ENCODE results near the gene ACTBL2.
"Not testable (repeated sequence)": the region's sequence is repeated elsewhere in the genome, so short reads cannot be mapped to it uniquely, and the experiment has no call there.

ACTBL2 gene

GRCh38 chr5:57482671-57483106, at the start of gene ACTBL2:
Gene ACTBL2, minus strand, starts transcription at chr5:57482811. Its CDS starts 104 bp downstream, at chr5:57482707.
- no peak for DNase-seq (ENCODE audit: low read depth)

- DNase-seq (ENCODE audit: low read depth): no peak
Measured at GRCh38 chr5:57531333-57531732, 48.7 kb upstream of the ACTBL2 start.

GRCh38 chr5:57529864-57530263, 47.3 kb upstream of the ACTBL2 start:
- no peak for DNase-seq (ENCODE audit: low read depth)

DNA sequence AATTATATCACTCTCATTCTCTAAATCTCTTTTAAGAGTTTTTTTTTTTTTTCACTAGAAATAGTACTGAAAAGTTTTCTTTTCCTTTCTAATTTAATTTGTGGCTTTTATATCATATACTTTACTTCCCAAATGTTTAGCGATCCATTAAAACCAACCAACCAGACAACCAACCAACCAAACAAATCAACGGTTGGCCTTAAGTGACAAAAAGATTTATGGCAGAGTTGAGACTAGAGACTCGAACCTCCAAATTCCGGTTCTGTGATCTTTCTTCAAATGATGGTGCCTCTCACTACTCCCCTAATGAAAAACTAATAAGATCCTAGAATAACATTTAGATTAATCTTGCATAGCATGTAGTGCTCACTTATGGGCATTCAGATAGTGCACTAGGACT, 45.3 kb upstream of the ACTBL2 start:
- no peak for DNase-seq (ENCODE audit: low read depth)

GRCh38 chr5:57524348-57525060, 41.9 kb upstream of the ACTBL2 start:
- no peak for DNase-seq (ENCODE audit: low read depth)

GRCh38 chr5:57522477-57522876, 39.9 kb upstream of the ACTBL2 start:
- not testable (repeated sequence) for DNase-seq (ENCODE audit: low read depth)

- not testable (repeated sequence) for DNase-seq (ENCODE audit: low read depth)
Measured at GRCh38 chr5:57518415-57518814, 35.8 kb upstream of the ACTBL2 start.

- DNase-seq (ENCODE audit: low read depth): no peak
Measured at GRCh38 chr5:57517250-57517649, 34.6 kb upstream of the ACTBL2 start.

DNA sequence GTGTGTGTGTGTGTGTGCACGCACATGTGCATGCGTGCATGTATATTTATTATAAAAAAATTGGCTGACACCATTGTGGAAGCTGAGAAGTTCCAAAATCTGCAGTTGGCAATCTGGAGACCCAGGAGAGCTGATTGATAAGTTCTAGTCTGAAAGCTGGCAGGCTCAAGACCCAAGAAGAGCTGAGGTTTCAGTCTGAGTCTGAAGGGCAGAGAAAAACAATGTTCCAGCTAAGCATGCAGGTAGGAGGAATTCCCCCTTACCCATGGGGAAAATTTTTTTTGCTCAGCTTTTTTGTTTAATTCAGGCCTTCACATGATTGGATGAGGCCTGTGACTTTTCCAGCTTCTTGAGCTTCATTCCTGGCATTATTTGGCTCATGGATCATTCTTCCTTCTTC, 31.2 kb upstream of the ACTBL2 start:
- DNase-seq (ENCODE audit: low read depth): no peak

- DNase-seq (ENCODE audit: low read depth): no peak
Measured at GRCh38 chr5:57511321-57511720, 28.7 kb upstream of the ACTBL2 start.

DNA sequence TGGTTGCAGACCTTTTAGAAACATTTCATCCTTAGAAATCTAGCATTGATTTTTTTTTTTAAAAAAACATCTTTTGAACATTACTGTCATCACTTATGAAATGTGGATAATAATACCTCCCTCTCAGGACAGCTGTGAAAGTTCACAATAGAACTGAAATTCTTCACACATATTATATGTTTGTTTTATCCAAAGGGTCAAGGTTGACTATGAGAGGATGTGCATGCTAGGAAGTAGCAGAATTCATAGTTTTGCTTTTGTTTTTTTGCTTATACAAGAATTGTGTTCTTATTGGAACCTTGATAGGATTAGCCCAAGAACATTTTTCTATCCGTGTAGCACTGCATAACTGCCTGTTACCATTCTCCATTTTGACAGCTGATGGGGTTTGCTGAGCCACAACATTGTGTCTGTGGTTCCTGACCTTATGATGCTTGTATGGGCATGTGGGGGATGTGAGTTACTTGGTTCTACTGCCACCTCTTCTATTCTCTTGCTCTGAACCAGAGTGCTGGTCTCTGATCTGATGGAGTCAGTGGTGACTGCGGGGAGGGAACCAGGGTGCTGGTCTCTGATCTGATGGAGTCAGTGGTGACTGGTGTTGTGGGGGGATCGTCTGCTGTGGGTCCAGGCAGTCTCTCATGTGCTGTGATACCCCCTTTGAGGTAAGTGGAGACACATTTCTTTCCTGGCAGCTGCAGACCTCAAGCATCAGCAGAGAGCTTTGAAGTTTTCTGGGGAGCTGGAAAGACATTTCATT, 27.1 kb upstream of the ACTBL2 start:
- no peak for DNase-seq (ENCODE audit: low read depth)

DNA sequence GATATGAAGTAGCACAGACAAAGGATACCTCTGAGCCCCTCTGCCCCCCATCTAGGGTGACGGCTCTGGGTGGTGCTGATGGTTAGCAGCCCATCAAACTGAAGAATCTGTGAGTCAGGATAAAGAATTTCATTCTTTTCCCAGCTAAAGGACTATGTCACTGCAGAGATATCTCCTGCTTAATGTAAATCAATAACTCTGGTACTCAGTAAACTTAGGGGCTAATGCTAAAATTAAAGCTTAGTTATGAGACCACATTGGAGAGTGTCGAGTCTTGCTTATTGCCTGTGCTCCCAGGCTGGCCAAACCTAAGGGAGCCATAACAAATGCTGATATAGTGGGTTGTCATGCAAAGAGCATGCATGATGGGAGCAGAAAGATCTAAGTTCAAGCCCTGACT, 25.6 kb upstream of the ACTBL2 start:
- no peak for DNase-seq (ENCODE audit: low read depth)

- DNase-seq (ENCODE audit: low read depth): no peak
Measured at GRCh38 chr5:57505272-57506200, 22.9 kb upstream of the ACTBL2 start.

GRCh38 chr5:57504357-57504756, 21.7 kb upstream of the ACTBL2 start:
- DNase-seq (ENCODE audit: low read depth): no peak

DNA sequence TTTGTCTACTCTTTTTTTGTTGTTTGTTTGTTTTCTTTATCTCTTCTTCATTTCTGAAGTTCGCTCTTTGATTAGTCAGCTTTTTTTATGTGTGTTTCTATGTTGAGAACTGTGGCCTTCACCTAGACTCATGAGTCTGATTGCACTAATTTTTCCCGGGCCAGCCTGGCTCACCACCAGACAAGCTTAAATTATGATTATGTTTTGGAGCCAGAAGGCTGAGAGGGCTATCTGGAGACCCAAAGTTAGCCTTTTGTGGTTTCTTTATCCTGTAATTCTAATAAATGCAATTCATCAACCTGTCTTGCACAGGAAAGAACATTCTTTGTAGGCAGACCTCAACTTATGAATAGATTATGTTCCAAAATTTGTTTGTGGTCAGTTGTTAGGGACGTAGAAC, 20.8 kb upstream of the ACTBL2 start:
- no peak for DNase-seq (ENCODE audit: low read depth)

GRCh38 chr5:57501414-57502201, 19.0 kb upstream of the ACTBL2 start:
- no peak for DNase-seq (ENCODE audit: low read depth)

DNA sequence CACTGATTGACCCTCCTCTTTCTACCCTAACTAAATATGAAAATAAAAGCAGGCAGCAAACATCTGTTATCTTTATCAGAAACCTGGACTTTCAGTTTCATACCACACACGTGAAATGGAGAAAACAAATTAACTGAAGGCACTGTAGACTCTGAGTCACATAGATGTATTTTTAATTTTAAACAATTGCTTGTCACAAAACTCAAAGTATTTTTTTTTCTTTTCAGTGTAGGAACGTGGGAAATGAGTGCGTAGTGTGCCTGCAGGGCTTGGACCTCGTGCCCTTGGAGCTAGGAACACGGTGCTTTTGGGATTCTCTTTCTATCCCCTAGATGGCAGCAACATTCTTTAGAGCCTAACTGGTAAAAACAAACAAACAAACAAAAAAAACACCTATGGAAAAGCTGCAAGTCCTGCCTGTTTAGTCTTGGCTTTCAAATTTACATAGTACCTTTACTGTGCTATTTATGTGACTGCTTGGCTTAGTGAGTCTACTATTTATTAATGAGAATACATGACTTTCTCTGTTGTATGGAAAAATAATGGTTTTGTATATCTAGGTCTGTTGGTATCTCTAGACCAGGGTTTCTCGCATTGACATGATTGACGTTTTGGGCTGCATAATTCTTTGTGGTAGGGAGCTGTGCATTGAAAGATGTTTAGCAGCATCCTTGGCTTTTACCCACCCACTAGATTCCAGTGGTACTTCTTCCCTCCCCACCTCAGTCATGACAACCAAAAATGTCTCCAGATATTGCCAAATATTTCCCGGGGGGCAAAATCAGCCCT, 16.8 kb upstream of the ACTBL2 start:
- no peak for DNase-seq (ENCODE audit: low read depth)

- DNase-seq (ENCODE audit: low read depth): no peak
Measured at GRCh38 chr5:57497733-57498132, 15.1 kb upstream of the ACTBL2 start.

DNA sequence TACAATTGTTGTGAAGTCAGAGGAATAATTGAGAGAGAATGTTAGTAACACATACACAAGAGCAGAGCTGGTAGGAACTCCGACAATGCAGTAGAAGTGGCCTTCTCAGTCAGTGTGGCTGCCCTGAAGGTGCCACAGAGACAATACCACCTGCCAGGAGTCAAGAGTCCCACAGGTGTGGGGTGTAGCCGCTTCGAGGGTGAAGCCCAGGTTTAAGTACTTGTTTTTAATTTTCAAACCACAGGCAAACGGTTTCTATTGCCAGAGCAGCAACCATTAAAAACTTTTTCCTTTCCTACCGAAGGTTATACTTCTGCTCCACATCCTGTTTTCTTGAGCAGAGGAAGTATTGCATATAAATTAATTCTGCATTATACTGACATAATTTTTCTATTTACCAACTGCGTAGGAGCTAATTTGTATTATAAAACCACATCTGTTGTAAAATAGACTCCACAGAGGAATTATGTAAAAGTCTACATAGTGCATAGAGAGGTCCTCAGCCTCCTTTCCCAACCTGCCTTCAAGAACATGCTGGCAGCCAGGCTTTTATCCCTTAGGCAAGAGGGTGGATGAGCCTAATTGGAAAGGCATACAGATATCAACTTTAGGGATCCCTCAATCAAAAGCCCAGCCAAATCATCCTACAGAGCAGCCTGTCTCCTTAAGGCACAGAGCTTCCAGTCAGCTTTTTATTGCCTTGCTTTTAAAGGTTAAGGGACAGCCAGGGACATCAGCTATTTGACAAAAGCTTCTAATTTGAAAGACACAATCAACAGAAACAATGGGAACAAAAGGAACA, 12.9 kb upstream of the ACTBL2 start:
- DNase-seq (ENCODE audit: low read depth): no peak

Measured in activated T-cell treated with anti-CD3 and anti-CD28 coated beads for 1 hour (primary cell).